ENCODE measurements around the gene TAS2R40. TPM values are rescaled to one million over a fixed set of nuclear protein-coding genes. Genes with fewer than 3 reads are reported as not detected.

TAS2R40 gene
- total RNA-seq, 1 experiment from 2014 or later = not detected

GRCh38 chr7:143238289-143238980 is 16.6 kb downstream of the TAS2R40 start:
- Histone ChIP-seq H3K36me3 (ENCODE audit: low read depth, low read length) (no peaks in the 10 kb centered on the region), H3K79me2 (ENCODE audit: low read length) (no peaks in the 10 kb centered on the region), H2AFZ (ENCODE audit: low read length) (no peak overlapping the region), H3K4me2 (ENCODE audit: low read length) (no peak overlapping the region), H3K27ac (ENCODE audit: low read length) (no peak overlapping the region), H3K27me3 (ENCODE audit: low read length) (no peaks in the 10 kb centered on the region), H3K9ac (ENCODE audit: low read length) (no peak overlapping the region), H3F3A (ENCODE audit: low read length, unreplicated experiment) (peaks cover 5% of the 10 kb centered on the region), H3K4me1 (ENCODE audit: insufficient read depth, low read length) (peaks cover 25% of the 10 kb centered on the region), H3K9me2 (replicated peaks; ENCODE audit: low read length) (no peaks in the 10 kb centered on the region), H3K4me3 (ENCODE audit: low read length) (no peak overlapping the region), H3K9me3 (ENCODE audit: low read length) (no peaks in the 10 kb centered on the region), H4K20me1 (ENCODE audit: low read length) (no peaks in the 10 kb centered on the region)
- TF ChIP-seq EZH2 (IDR thresholded peaks at IDR 0.05; ENCODE audit: low read length, unreplicated experiment) (no peak), CTCF (conservative IDR thresholded peaks at IDR 0.05; ENCODE audit: low read depth, low read length) (no peak), EZH2phosphoT487 (IDR thresholded peaks at IDR 0.05; ENCODE audit: borderline replicate concordance, low read length) (no peak)
- no peak for DNase-seq
- intact Hi-C loops (cut with micrococcal nuclease) = no loop called here
- POLR2A ChIA-PET (ENCODE audit: unreplicated experiment) = no interaction called here
- no peak for ATAC-seq
- CTCF ChIA-PET = interaction anchor here (0.6 kb wide), 1 partner anchor 11 kb away, joined by 4 read pairs; no protein-coding TSS in a partner anchor
- BruUV-seq (replicated peaks) = no TSS peak

DNA sequence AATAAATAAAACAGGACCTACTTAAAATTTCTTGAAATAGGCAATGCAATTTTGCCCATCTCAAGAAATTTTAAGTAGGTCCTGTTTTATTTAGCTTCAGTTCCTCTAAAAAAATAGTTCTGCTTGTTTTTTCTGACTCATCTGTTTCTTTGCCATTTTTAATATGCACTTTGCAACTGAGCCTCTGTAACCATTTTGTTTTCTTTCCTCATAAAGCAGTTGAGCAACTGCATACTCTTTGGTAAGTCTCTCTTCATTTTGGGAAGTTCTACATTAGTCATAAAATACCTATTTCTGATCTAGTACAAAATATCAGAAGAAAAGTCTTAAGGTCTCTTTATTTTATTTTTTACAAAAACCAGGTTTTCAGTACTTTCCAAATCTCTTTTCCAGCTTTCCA is 18.0 kb downstream of the TAS2R40 start:
- CTCF ChIA-PET = interaction anchor here (0.6 to 2.1 kb wide), 12 partner anchors 18 to 177 kb away, joined by 3 to 15 read pairs (median 6); partner anchors contain the start of gene EPHA1
- Histone ChIP-seq H3K79me2 (ENCODE audit: low read length) (no peaks in the 10 kb centered on the region), H3F3A (ENCODE audit: low read length, unreplicated experiment) (peaks cover 5% of the 10 kb centered on the region)

More for the DNA sequence above, 18.0 kb downstream of the TAS2R40 start:
- no peaks in the 10 kb centered on the region for H3K9me2 ChIP-seq (replicated peaks; ENCODE audit: low read length)
- DNase-seq (peak; percentile 63), ATAC-seq (peak; percentile 59)
- no peak overlapping the region for H2AFZ ChIP-seq (ENCODE audit: low read length)
- POLR2A ChIA-PET (ENCODE audit: unreplicated experiment) = interaction anchor here (0.7 to 1.1 kb wide), 2 partner anchors 8 to 23 kb away, joined by 3 to 7 read pairs; partner anchors contain the start of gene GSTK1
- BruUV-seq (replicated peaks) = no TSS peak
- H3K27me3 ChIP-seq (ENCODE audit: low read length) = no peaks in the 10 kb centered on the region
- H3K4me3 ChIP-seq (ENCODE audit: low read length) = peak overlapping the region; percentile 46; the same call in 1 of the 2 replicates
- TF ChIP-seq CTCF (conservative IDR thresholded peaks at IDR 0.05; ENCODE audit: low read depth, low read length) (no peak), EZH2 (IDR thresholded peaks at IDR 0.05; ENCODE audit: low read length, unreplicated experiment) (no peak), EZH2phosphoT487 (IDR thresholded peaks at IDR 0.05; ENCODE audit: borderline replicate concordance, low read length) (no peak)
- peak overlapping the region; percentile 62 for H3K27ac ChIP-seq (ENCODE audit: low read length)
- intact Hi-C loops (cut with micrococcal nuclease) = loop anchor here (1.0 to 2.0 kb wide), 6 partner anchors 17 to 175 kb away; partner anchors contain the start of gene ZYX
- H3K4me2 ChIP-seq (ENCODE audit: low read length) = peak overlapping the region; percentile 74
- no peaks in the 10 kb centered on the region for H4K20me1 ChIP-seq (ENCODE audit: low read length)
- H3K9me3 ChIP-seq (ENCODE audit: low read length) = no peaks in the 10 kb centered on the region
- H3K4me1 ChIP-seq (ENCODE audit: insufficient read depth, low read length) = peaks cover 39% of the 10 kb centered on the region
- peak overlapping the region; percentile 33 for H3K9ac ChIP-seq (ENCODE audit: low read length)
- H3K36me3 ChIP-seq (ENCODE audit: low read depth, low read length) = no peaks in the 10 kb centered on the region

Data from PC-3 (cell line).